Fibroblast of gingiva (primary cell): Measurements from ENCODE around the gene DST.
"Not testable (repeated sequence)": the region's sequence is repeated elsewhere in the genome, so short reads cannot be mapped to it uniquely, and the experiment has no call there.

Source experiments
- DNase-seq: peaks from one replicate; pipeline ENCODE4 v3.0.0-alpha.2; 2011; ENCODE audit warnings: low read depth

The DST gene

DNA sequence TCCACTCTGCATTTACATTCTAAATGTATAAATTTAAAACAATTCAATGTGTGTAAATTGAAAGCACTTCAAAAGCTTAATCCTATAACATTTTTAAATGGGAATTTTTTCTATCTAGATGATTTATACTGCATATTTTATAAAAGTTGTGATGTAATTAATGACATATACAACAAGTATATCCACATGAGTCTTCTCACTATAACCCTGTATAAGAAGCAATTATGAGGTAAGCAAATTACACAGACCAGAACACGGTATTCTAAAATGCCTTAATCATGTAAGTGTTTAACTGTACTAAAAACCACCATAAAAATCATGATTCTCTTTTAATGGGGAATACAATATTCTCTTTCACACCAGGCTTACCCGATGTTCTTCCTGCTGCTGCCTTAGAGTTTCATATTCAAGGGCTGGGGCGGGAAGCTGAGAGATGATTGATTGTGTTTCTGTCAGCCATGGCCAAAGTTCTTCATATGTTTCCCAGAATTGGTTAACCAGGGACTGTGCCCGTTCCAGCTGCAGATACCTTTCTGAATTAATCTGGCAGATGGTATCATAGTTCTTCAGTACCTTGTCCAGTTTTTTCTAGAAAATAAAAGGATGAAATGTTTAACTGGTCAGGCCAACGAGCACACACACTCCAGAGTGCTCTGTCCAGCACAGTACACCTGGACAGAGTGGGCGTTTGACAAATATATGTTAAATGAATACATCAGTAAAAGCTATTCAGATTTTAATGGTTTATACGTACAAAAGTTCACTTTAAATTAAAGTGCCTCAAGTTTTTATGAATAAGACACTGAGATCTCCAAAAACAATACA, 127.4 kb downstream of the DST start:
- no peak for DNase-seq

DNA sequence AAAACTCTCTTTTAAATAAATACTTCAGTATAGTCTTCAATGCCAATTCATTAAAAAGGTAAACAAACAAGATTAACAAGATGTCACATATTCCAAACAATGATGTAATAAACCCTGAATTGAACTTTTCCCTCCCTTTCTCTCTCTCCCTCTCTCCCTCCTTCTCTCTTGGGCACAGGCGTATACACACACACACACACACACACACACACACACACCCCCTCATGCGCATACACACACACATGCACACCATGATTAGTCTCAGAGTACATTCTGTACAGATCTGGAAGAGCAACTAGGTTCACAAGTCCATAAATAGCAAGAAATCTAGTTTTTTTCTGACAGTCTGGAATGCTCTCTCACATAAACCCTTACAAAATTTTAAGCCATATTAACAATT, 128.3 kb downstream of the DST start:
- DNase-seq, result no peak

DNA sequence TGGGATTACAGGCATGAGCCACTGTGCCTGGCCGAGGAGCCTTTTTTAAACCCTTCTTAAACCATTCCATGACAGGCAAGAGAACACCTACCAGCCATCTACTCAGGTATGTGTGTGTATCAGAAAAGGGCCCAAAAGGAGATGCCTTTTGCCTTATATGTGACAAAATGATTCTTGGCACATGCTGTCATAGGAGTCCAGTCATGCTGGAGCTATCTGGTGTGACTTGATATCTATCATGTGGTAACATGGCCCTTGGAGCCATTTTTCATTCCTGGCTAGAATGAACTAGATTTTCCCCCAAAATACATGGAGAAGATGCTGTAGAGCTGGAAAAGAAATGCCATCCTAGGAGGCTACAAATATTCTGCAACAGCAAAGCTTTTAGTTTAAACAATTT, 129.1 kb downstream of the DST start:
- peak; percentile 29 for DNase-seq

DNA sequence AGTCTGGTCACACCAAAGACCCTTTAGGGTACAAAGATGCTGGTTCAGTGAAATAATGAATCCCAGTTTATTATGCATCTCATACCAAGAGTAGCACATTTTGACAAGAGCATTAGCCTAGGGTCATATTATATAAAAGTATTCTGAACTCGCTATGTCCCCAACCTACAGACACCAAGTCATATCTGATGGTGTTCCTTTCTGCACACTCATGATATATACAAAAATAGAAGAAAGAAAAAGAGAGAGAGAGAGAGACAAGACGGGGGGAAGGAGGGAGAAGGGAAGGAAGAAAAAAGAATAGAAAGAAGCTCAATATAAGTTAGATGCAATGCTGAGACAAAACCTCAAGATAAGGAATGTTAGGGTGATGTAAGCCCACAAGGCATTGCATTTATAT, 131.1 kb downstream of the DST start:
- no peak for DNase-seq

DNA sequence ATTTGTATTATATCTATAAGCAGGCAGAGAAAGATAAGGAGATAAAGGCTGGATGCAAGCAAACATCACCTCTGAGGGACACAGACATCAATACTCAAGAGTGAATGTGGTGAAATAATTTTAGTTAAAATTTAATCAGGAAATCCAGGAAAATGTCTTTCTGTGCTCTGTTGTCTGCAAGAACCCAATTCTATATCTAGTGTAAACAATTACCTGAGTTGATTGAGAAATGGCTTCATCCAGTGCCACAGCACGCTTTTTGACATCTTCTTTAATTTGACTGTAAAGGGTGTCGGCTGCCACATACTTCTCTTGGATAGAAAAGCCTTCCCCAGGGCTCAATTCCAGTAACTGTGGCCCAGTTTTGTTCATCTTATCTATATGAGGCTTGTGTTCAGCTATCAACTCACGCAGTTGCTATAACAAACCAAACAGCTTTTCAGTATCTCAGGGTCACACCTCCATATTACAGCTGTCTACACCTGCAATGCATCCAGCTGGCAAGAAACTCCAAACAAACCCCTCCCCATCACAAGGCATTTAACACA, 131.6 kb downstream of the DST start:
- DNase-seq, result no peak

DNA sequence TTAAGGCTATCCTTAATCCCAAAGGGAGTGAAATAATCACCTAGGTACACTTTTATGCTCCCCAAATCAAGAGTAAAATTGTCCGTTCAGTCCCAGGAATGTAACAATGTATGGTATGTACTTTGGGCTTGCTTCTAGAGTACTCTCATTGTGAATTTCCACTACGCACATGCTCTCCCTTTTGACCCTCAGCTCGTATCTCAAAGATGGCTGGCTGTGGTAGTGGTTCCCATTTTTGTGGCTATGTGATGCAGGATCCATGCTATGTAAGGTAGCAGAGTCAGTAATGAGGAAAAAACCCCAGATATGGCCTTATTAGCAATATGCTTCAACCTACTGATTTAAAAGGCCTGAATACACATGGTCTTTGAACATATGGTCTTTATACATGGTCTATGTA, 133.7 kb downstream of the DST start:
- DNase-seq, result no peak

DNA sequence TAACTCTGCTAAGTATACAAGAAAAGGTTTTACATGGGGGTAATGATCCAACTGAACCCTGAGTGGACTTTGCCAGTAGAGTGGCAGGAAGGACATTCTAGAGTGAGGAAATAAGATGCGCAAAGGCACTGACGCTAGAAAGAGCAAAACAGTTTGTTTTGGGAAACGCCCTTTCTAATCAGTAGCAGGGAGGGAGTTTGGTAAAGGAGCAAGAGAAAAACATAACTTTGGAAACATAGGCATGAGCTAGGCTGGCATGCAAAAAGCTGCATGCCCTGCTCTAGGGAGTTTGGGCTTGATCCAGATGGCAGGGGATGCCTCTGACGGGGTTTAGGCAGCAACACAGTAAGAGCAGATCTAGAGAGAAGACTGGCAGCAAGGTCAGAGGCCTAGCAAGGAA, 135.2 kb downstream of the DST start:
- peak; percentile 63 for DNase-seq

DNA sequence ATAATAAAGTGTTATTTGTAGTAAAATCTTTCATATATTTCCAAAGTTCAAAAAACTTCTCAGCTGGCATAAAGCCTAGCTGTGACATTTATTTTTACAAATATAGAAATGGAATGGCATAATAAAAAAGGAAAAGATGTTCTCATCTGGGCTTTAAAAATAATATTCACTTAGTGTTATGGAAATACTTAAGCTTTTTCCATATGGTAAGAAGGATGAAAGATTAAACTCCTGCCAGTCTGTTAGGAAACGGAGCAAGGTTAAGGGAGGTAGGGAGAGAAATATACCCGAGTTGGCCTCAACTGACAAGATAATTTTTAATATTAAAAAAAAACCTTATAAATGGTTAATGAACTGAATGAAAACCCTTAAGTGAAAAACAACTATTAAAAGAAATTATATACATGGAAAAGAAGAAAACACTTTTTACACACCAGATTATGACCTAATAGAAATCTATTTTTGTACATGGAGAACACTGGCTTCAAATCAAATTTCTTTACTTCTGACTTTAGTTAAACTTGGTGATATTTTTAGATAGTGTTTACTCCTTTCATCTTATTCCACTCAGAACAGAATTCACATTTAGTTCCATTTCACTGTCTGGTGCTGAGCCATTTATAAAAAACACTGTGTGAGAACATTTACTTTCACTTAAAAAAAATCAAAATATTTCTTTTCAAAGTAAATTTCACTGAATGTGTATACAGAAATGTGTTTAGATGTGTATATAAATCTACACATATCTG, 137.0 kb downstream of the DST start:
- no peak for DNase-seq

DNA sequence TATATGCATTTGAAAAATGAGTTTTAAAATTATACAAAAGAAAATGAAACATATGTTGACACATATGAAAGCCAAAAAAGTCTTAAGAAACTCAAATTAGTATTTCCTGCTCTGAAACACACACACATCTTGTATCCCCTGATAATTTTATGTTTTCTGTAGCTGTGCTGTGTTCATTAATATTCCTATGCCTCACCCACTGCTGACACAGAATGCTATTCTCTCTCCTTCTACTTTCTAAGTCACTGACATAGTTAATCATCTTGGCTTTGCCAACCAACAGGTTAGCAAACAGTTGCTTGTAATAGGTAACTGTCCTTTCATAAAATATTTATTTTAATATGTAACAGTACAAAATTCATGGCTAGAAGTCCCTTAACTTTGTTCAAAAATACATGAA, 140.7 kb downstream of the DST start:
- no peak for DNase-seq

DNA sequence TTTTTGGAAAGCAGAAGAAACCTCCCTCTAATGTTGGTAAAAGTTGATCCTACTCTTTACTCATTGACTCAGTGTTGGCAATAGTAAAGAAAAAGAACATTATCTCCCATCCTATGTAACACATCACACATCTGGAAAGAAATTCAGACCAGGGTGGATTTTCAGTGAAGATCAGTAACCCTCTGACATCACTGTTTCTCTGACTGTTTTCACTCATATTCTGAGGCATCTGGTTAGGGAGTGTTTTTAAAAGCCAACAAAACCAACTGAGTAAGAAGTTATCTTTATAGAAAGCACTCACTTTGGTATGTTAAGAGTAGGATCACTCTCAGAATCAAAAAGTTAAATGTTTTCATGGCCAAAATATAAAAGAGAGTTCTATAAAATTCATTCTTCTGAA, 143.6 kb downstream of the DST start:
- no peak for DNase-seq

DNA sequence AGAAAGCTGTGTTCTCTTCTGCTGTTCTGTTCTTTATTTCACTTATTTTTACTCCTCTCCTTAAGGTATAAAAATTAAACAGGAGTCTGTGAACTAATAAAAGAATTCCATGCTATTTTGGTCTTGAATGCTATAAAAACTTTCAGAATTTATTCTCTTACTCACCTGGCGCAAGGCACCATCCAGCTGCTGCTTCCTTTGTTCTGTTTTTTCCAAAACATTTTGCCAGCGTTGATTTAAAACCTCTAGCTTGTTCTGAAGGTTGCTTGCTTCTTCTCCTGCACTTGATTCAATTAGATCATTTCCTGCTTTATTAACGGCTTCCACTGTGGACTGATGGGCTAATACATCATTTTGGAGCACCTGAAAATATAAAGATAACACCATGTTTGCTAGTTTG, 145.0 kb downstream of the DST start:
- DNase-seq, result no peak

DNA sequence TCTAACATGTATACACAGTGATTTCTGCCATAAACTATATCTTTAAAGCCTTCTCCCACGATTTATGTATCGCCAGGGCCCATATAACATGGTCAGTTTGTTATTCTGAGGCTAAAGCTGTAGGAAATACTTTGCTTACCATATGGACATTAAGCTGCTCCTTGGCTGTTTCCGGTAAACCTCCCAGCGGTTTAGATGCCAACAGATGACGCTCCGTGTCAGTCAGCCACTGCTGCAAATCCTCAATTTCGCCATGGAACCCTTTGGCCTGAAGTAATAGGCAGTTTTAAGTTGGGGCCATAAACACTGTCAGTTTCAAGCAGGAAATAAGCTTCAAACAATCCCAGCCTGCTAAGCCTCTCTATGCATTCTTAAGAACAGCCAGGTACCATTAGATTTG, 145.4 kb downstream of the DST start:
- DNase-seq, result no peak

DNA sequence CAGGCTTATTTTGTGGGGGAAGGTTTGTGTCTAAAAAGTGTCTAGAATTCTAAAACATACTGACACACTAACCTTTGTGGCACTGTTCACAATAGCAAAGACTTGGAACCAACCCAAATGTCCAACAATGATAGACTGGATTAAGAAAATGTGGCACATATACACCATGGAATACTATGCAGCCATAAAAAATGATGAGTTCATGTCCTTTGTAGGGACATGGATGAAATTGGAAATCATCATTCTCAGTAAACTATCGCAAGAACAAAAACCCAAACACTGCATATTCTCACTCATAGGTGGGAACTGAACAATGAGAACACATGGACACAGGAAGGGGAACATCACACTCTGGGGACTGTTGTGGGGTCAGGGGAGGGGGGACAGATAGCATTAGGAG, 146.0 kb downstream of the DST start:
- not testable (repeated sequence) for DNase-seq

DNA sequence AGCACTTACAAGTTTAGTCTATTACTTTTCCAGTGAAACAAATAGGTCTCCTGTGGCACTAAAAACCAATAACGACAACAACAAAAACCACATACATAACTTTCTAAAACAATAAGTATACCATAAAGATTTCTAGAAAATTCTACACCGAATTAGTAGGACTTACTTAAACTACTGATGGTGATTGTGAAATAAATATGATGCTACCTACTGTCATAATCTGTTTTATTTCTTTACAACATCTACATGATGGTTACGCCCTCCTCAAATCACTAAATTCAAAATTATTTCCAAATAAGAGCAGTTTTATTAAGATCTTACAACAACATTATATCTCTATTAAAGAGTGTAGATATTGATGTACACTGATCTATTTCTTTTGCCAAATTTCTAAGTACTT, 147.0 kb downstream of the DST start:
- DNase-seq, result no peak

DNA sequence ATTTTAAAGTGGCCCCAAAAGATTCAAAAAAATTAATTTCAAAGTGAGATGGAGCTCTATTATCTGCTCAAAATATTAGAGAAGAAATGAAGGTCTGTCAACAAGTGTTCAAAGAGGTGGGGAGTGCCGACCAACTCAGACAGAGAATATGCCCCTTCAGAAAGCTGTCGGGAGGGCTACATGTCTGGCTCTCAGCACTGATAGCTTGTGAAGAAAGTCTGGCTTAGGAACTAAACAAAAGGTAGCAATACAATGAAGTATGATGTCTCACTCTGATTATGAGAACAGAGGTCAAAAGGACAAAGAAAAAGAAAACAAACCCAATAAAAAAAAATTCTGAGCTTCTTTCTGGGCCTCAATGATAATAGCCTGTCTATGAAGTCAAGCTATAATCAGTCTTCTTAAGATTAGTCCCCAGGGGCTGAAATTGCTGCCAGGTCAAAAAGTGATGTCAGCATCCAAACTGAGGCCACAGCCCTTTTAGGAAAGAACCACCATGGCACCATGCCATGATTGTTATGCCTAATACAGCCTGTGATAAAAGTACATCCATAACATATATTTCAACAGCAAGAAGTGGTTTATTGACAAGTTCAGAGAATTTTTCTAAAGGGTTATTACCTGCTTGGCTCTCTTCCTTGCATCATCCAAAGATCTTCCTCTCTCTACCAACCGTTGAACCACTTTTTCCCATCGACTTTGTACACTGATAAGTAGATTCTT, 150.9 kb downstream of the DST start:
- DNase-seq, result peak; percentile 30

DNA sequence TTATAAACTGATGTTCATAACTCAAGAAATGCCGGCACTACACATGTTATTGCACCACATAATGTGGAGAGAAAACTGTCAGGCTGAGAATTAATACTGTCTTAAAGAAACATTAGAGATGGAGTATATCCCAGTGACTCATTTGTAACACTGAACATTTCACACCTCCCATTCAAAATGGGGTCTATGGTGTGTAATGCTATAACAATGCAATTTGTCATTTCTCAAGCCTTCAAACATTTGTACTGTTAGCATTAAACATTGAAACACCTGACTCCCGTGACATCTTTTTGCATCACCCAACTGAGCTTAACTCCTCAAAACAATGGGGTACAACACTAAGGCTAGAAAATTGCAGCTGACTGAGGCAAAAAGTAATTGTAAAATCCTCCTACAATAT, 151.7 kb downstream of the DST start:
- no peak for DNase-seq

DNA sequence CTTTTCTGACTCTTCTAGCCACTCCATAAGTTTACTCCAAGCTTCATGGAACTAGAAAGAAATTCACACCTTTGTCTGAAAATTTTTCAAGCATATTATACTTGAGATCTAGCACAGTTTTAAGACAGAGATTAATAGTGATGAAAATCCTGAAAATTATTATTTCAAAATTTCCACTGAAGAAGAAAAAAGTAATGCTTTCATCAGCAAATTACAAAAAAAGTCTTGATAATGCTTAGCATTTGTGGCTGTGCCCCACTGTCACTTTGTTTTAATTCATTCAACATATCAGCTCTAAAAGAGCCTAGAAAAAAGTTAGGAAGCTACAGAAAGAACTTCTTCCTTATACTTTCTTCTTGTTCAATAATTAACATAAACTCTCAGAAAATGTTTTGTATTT, 153.1 kb downstream of the DST start:
- no peak for DNase-seq

DNA sequence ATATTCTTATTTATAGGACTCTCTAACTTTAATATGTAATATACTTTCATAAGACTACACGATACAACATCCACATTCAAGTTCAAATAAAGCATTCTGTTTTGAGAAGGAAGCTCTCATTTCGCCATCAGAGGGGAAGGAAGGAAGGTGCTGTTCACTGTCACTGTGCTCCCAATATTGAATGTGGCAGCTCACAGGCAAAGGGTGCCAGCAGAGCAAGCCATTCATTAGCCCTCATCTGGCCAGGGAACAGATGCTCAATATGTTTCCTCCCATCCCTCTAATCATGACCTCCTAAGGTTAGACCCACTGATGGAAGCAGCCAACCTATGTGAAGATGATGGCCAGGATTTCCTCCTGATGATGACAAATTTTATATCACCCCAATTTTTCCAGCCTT, 154.4 kb downstream of the DST start:
- no peak for DNase-seq

DNA sequence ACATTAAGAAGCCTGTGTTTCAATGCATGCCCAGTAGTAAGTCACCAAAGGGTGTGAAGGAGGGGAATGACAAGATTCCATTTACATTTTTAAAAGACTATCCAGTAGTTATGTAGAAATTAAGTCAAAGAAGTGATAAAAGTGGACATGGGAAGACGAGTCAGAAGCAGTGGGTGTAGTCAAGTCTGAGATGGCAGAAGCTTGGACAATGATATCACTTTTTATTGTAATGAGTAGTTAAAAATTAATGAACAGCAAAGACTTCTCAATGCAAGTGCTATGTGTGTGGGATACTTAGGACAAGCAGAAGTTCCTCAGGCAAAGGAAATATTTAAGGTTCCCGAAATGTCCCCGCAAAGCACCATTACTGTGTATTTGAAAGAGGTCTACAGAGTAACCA, 156.0 kb downstream of the DST start:
- DNase-seq, result no peak

DNA sequence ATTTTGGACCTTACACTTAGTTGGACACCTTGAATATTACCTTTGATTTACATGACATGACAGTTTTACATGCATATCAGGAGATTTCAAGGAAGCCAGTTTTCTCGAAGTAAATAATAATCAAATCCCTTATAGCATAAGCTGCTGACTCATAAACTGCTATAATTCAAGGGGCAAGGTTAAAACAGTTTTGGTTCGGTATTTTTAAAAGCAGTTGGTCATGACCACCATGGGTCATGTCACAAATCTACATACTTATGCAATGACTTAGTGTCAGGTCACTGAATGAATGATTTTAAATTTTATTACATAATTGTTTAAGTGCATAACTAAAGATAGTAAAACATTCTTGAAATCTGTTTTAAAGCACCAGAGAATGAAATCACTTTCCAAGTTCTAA, 158.0 kb downstream of the DST start:
- DNase-seq, result no peak

DNA sequence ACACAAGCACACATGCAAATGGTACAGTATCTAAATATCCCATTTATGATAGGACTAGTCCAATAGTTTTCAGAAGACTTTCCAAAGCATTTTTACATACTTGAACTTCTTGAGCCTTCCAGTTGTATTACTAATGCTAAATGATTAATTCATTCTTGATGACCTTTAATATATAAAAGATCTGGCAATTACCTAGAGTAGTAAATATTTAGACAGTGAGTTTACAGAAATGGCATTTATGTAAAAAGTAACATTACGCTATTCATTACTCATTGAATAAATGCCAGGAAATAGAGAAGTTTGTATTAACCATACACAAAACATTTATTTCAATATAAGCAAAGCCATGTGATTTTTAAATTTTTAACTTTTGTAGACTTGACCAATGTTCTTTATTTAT, 158.8 kb downstream of the DST start:
- peak; percentile 56 for DNase-seq

DNA sequence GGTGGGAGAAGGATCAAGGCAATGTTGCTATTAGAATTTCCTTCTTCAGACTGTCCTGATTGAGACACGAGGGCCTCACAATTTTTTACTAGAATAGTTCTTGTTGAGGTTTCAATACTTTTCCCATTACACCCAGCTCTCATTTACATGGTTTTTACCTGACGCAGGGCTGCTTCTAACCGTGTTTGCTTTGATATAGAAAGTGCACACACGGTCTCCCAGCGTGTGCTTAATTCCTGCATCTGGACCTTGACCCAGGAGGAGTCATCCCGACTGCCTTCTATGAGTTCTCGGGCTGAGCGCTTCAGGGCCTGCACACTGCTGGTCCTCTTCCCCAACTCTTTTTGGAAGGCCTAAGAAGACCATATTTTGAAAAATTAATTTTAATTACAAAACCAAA, 160.2 kb downstream of the DST start:
- no peak for DNase-seq

DNA sequence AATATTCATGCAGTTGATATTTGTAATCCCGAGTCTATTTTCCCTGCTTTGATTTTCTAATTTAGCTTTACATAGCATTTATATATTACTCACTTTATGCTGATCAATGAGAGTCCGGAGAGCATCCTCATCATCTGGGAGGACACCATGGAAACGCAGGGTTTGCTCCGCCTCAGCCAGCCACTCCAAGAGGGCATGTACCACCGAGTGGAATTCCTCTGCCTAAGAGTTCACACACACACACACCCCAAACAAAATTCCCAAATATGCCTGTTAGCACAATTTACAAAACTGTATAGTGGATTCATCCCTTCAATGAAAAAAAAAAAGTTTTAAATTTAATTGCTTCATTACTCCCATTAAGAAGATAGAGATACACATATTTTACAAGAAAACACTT, 160.7 kb downstream of the DST start:
- DNase-seq, result no peak
